Activated CD8-positive, alpha-beta T cell treated with anti-CD3 and anti-CD28 coated beads for 36 hours (primary cell): Measurements from ENCODE around the gene ZFYVE9. TPM values are rescaled to one million over a fixed set of nuclear protein-coding genes. Genes with fewer than 3 reads are reported as not detected.

Experiments used
- ATAC-seq: fragments of 200-7000 bp; cut with Tn5 transposase; one replicate; pipeline ENCODE4 v1.10.0; 2021; ENCODE audit warnings: mild to moderate bottlenecking, moderate library complexity
- CTCF ChIA-PET: fragments of 350-600 bp; sonication (Branson Sonifier 250); formaldehyde crosslinking; loops from one replicate; lab custom pipeline; 2021; ENCODE audit warnings: antibody characterized with exemption; lab: Charles Lee
- POLR2A ChIA-PET: fragments of 350-600 bp; sonication (Branson Sonifier 250); formaldehyde crosslinking; loops from one replicate; lab custom pipeline; 2021; ENCODE audit warnings: antibody characterized with exemption; lab: Charles Lee
- DNase-seq: peaks from one replicate; pipeline ENCODE4 v3.0.0-alpha.2; 2020
- H3K27ac Mint-ChIP-seq: one replicate; pipeline ENCODE4 v1.8.0; 2021; ENCODE audit warnings: mild to moderate bottlenecking, mixed read lengths
- H3K27me3 Mint-ChIP-seq: one replicate; pipeline ENCODE4 v1.8.0; 2021; ENCODE audit warnings: mixed read lengths
- H3K36me3 Mint-ChIP-seq: one replicate; pipeline ENCODE4 v1.8.0; 2021; ENCODE audit warnings: low read depth, mixed read lengths
- H3K4me1 Mint-ChIP-seq: one replicate; pipeline ENCODE4 v1.8.0; 2021; ENCODE audit warnings: low read depth, mixed read lengths
- H3K4me3 Mint-ChIP-seq: one replicate; pipeline ENCODE4 v1.8.0; 2021; ENCODE audit warnings: mild to moderate bottlenecking, moderate library complexity, mixed read lengths
- H3K9me3 Mint-ChIP-seq: one replicate; pipeline ENCODE4 v1.8.0; 2021; ENCODE audit warnings: mixed read lengths
- intact Hi-C: fragments of 100-400 bp; cut with micrococcal nuclease; formaldehyde crosslinking; loops from one replicate; pipeline ENCODE4 v1.10.0; 2022
- total RNA-seq, 2 experiments: library from RNA; stranded (reverse); gene quantifications; one replicate each; pipeline ENCODE4 v1.2.3, GENCODE V29; 2021
- TF ChIP-seq, protein P1 (sequence below): fragments of 200-600 bp; IDR thresholded peaks from one replicate; pipeline ENCODE4 v1.8.0; 2022; ENCODE audit warnings: antibody characterized with exemption, mild to moderate bottlenecking

ZFYVE9 gene
- total RNA-seq, 2 experiments from 2014 or later, result 5.0 to 5.6 TPM

DNA sequence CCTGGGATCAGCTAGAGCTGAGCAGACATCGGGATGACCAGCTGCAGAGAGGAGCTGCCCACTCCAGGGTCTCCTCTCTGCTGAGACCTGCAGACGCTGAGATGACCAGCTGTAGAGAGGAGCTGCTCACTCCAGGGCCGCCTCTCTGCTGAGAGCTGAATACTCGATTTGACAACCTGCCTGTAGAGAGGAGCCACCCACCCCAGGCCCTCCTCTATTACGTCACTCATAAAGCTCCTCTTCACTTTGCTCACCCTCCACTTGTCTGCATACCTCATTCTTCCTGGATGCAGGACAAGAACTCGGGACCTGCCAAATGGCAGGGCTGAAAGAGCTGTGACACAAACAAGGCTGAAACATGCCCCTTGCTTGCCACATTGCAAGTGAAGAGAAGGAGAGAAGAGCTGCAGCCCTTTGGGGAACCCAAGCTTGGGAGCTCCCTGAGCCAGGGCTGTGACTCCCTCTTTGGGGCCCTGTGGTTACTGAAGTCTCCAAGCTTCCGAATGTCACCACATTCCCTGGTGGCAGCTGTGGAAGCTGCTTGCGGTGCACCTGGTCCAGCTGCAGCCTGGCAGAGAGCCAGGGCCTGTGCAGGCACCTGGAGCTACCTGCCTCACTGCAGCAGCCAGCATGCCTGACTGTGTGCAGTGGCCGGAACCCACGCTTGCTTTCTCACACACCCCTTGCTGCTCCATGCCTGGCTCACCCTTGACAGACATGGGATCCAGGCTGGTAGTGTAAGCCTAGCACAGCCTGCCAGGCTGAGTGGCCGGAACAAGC lies 164.5 kb downstream of the ZFYVE9 start:
- ATAC-seq, result no peak
- Mint-ChIP-seq H3K4me1 (no peaks in the 10 kb centered on the region), H3K27me3 (no peaks in the 10 kb centered on the region), H3K9me3 (no peaks in the 10 kb centered on the region), H3K4me3 (no peak overlapping the region), H3K36me3 (peaks cover 1% of the 10 kb centered on the region), H3K27ac (no peak overlapping the region)
- ChIA-PET CTCF (interaction anchor here (1.3 kb wide), 1 partner anchor 9 kb away, joined by 8 read pairs; no protein-coding TSS in a partner anchor), POLR2A (no interaction called here)
- TF ChIP-seq, protein P1, sequence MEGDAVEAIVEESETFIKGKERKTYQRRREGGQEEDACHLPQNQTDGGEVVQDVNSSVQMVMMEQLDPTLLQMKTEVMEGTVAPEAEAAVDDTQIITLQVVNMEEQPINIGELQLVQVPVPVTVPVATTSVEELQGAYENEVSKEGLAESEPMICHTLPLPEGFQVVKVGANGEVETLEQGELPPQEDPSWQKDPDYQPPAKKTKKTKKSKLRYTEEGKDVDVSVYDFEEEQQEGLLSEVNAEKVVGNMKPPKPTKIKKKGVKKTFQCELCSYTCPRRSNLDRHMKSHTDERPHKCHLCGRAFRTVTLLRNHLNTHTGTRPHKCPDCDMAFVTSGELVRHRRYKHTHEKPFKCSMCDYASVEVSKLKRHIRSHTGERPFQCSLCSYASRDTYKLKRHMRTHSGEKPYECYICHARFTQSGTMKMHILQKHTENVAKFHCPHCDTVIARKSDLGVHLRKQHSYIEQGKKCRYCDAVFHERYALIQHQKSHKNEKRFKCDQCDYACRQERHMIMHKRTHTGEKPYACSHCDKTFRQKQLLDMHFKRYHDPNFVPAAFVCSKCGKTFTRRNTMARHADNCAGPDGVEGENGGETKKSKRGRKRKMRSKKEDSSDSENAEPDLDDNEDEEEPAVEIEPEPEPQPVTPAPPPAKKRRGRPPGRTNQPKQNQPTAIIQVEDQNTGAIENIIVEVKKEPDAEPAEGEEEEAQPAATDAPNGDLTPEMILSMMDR, result no peak
- no peak for DNase-seq
- intact Hi-C loops, result no loop called here

DNA sequence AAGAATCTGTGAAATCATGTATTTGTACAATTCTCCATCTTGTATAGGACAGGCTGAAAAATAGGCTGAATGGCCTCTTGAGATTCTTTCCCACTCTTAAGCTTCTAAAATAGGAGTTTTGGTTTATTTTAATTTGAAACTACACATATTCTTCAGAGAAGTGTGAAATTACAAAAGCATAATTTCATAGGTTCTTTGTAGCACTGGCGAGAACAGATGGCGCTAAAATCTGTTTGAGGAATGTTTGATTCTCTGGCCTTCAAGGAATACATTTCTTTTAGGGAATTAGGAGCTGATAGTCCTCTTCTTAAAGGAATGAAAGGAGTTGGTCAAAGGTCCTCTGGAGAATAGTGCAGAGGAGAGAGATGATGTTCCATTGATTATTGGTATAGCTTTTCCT lies 179.2 kb downstream of the ZFYVE9 start:
- Mint-ChIP-seq H3K36me3 (peaks cover 4% of the 10 kb centered on the region), H3K4me3 (no peak overlapping the region), H3K4me1 (no peaks in the 10 kb centered on the region), H3K27ac (no peak overlapping the region), H3K9me3 (no peaks in the 10 kb centered on the region), H3K27me3 (no peaks in the 10 kb centered on the region)
- intact Hi-C loops, result no loop called here
- ChIA-PET CTCF (interaction anchor here (1.0 to 1.2 kb wide), 2 partner anchors 25 to 194 kb away, joined by 3 read pairs; no protein-coding TSS in a partner anchor), POLR2A (no interaction called here)
- ATAC-seq, result no peak
- TF ChIP-seq, protein P1, result no peak
- DNase-seq, result no peak

DNA sequence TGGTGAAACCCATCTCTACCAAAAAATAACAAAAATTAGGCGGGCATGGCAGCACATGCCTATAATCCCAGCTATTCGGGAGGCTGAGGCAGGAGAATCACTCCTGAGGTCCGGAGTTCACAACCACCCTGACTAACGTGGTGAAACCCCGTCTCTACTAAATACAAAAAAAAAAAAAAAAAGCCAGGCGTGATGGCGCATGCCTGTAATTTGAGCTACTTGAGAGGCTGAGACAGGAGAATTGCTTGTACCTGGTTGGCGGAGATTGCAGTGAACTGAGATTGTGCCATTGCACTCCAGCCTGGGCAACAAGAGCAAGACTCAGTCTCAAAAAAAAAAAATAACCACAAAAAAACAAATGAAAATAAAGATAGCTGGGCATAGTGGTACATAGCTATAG lies 181.8 kb downstream of the ZFYVE9 start:
- H3K36me3 Mint-ChIP-seq, result peaks cover 4% of the 10 kb centered on the region
- POLR2A ChIA-PET, result no interaction called here

DNA sequence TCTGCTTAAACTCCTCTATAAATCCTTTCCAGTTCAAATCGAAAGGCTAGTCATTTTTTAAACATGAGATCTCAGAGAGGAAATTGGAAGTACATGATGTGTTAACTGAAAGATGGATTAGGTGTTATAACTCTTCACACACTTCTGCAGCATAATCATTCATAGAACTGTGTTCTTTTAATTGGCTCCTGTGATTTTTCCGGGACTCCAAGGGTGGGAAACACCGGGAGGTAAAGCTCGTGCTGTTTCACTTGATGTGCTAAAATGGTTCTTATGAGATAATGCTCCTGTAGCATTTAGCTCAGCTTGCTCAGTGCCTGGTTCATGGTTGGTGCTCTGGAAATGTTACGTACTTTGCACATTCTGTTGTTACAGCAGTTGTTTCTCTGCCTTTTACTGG lies 183.9 kb downstream of the ZFYVE9 start:
- ChIA-PET CTCF (interaction anchor here (1.1 kb wide), 1 partner anchor 16 kb away, joined by 4 read pairs; no protein-coding TSS in a partner anchor), POLR2A (no interaction called here)
- intact Hi-C loops, result no loop called here

More for the DNA sequence above, 181.8 kb downstream of the ZFYVE9 start:
- ATAC-seq (no peak), DNase-seq (no peak)
- H3K9me3 Mint-ChIP-seq, result no peaks in the 10 kb centered on the region
- no peaks in the 10 kb centered on the region for H3K27me3 Mint-ChIP-seq
- no peak overlapping the region for H3K27ac Mint-ChIP-seq
- CTCF ChIA-PET, result no interaction called here
- H3K4me3 Mint-ChIP-seq, result no peak overlapping the region
- H3K4me1 Mint-ChIP-seq, result no peaks in the 10 kb centered on the region
- TF ChIP-seq, protein P1, result no peak
- intact Hi-C loops, result no loop called here

DNA sequence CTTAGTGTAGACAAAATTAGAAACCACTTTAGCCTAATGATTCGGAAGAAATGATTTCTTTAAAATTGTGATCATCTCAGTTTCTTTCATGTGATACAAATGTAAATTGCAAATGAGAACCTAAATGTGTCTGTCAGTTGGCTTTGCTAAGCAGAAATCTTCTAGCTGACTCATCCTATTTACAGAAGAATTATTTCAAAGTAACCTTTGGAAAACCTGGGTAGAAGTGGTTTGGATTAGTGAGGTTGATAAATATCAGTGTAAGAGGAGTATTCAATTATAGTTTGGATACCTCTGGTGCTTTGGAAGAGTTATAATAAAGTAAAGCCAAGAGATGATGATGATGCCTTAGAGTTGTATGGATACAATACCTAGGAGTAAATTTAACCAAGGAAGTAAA lies 186.7 kb downstream of the ZFYVE9 start:
- peaks cover 2% of the 10 kb centered on the region for H3K36me3 Mint-ChIP-seq
- DNase-seq (no peak), ATAC-seq (no peak)
- ChIA-PET CTCF (no interaction called here), POLR2A (no interaction called here)
- H3K4me1 Mint-ChIP-seq, result peaks cover 8% of the 10 kb centered on the region
- H3K4me3 Mint-ChIP-seq, result no peak overlapping the region
- intact Hi-C loops, result no loop called here
- no peaks in the 10 kb centered on the region for H3K9me3 Mint-ChIP-seq
- TF ChIP-seq, protein P1, result no peak
- no peak overlapping the region for H3K27ac Mint-ChIP-seq
- no peaks in the 10 kb centered on the region for H3K27me3 Mint-ChIP-seq

More for the DNA sequence above, 183.9 kb downstream of the ZFYVE9 start:
- Mint-ChIP-seq H3K36me3 (peaks cover 4% of the 10 kb centered on the region), H3K4me1 (peaks cover 8% of the 10 kb centered on the region), H3K27me3 (no peaks in the 10 kb centered on the region), H3K4me3 (no peak overlapping the region), H3K27ac (no peak overlapping the region), H3K9me3 (no peaks in the 10 kb centered on the region)
- DNase-seq (no peak), ATAC-seq (no peak)
- TF ChIP-seq, protein P1, result no peak
